IMR-90 (cell line): Measurements from ENCODE around the gene CCNJL. TPM values are rescaled to one million over a fixed set of nuclear protein-coding genes. Genes with fewer than 3 reads are reported as not detected.

ENCODE experiments used
- ATAC-seq: fragments of 200-7000 bp; cut with Tn5 transposase; 2 replicates; pipeline ENCODE4 v1.9.1; 2020; ENCODE audit warnings: low read depth, mild to moderate bottlenecking, moderate library complexity
- BruUV-seq: library from RNA; stranded (reverse); fragments of 400-500 nt; replicated peaks from 2 replicates; lab custom pipeline; 2021; lab: Mats Ljungman, UMichigan
- CTCF ChIA-PET: fragments of 300-600 bp; formaldehyde crosslinking; extraction: SDS; loops from one replicate; lab custom pipeline; 2021; ENCODE audit warnings: antibody characterized with exemption; lab: Yijun Ruan, JAX
- POLR2A ChIA-PET: fragments of 300-600 bp; sonication (Branson Sonifier 250); formaldehyde crosslinking; loops from one replicate; lab custom pipeline; 2022; ENCODE audit warnings: antibody characterized with exemption; ENCODE audit not compliant: unreplicated experiment; lab: Charles Lee
- DNase-seq: peaks from one replicate; pipeline ENCODE4 v3.0.0; 2013
- H2AFZ ChIP-seq: replicated peaks from 2 replicates; pipeline ENCODE3; 2013; ENCODE audit warnings: low read length, mild to moderate bottlenecking; ENCODE audit not compliant: poor library complexity
- H2AK5ac ChIP-seq: 2 replicates; pipeline ENCODE4 v1.6.1; 2013; ENCODE audit warnings: low read depth, low read length, inconsistent platforms
- H2AK9ac ChIP-seq: replicated peaks from 2 replicates; pipeline ENCODE3; 2013; ENCODE audit warnings: mild to moderate bottlenecking, low read depth, low read length, moderate library complexity; ENCODE audit not compliant: poor library complexity
- H2BK120ac ChIP-seq: 2 replicates; pipeline ENCODE4 v1.6.1; 2013; ENCODE audit warnings: low read depth, low read length, inconsistent platforms
- H2BK15ac ChIP-seq: 3 replicates; pipeline ENCODE4 v1.6.1; 2013; ENCODE audit warnings: low read depth, low read length, inconsistent platforms
- H2BK20ac ChIP-seq: 2 replicates; pipeline ENCODE4 v1.6.1; 2013; ENCODE audit warnings: low read depth, mild to moderate bottlenecking, inconsistent platforms, low read length, moderate library complexity
- H2BK5ac ChIP-seq: 2 replicates; pipeline ENCODE4 v1.6.1; 2013; ENCODE audit warnings: mild to moderate bottlenecking, low read depth, low read length, inconsistent platforms; ENCODE audit not compliant: poor library complexity, severe bottlenecking
- H3K14ac ChIP-seq: replicated peaks from 2 replicates; pipeline ENCODE4 v1.6.1; 2013; ENCODE audit warnings: low read depth, low read length, inconsistent platforms
- H3K18ac ChIP-seq: 2 replicates; pipeline ENCODE4 v1.6.1; 2013; ENCODE audit warnings: low read depth, low read length, control low read depth
- H3K23ac ChIP-seq: 2 replicates; pipeline ENCODE4 v1.6.1; 2013; ENCODE audit warnings: low read depth, low read length, inconsistent platforms
- H3K27ac ChIP-seq: 2 replicates; pipeline ENCODE4 v1.5.1; 2013; ENCODE audit warnings: mild to moderate bottlenecking, control low read depth, low read length; ENCODE audit not compliant: insufficient read depth
- H3K27me3 ChIP-seq: 2 replicates; pipeline ENCODE4 v1.6.1; 2013; ENCODE audit warnings: low read length; ENCODE audit not compliant: control insufficient read depth, insufficient read depth
- H3K36me3 ChIP-seq: 2 replicates; pipeline ENCODE4 v1.6.1; 2013; ENCODE audit warnings: low read length, mixed read lengths; ENCODE audit not compliant: control insufficient read depth, insufficient read depth
- H3K4ac ChIP-seq: 2 replicates; pipeline ENCODE4 v1.6.1; 2013; ENCODE audit warnings: low read depth, low read length, inconsistent platforms
- H3K4me1 ChIP-seq: 2 replicates; pipeline ENCODE4 v1.6.1; 2013; ENCODE audit warnings: low read length, mixed read lengths; ENCODE audit not compliant: control insufficient read depth, insufficient read depth
- H3K4me2 ChIP-seq: 2 replicates; pipeline ENCODE4 v1.6.1; 2013; ENCODE audit warnings: low read depth, mild to moderate bottlenecking, control low read depth, low read length, moderate library complexity
- H3K4me3 ChIP-seq: 2 replicates; pipeline ENCODE4 v1.5.1; 2013; ENCODE audit warnings: low read depth, mild to moderate bottlenecking, control low read depth, low read length, moderate library complexity; ENCODE audit not compliant: insufficient read depth
- H3K56ac ChIP-seq: 2 replicates; pipeline ENCODE4 v1.6.1; 2013; ENCODE audit warnings: low read length, inconsistent platforms; ENCODE audit not compliant: insufficient read depth; ENCODE audit errors: extremely low read depth
- H3K79me1 ChIP-seq, 2 experiments: 2 replicates each; pipeline ENCODE4 v1.6.1; 2013; ENCODE audit warnings: low read length in 2 of 2, inconsistent platforms in 1 of 2, low read depth in 1 of 2
- H3K9ac ChIP-seq: 2 replicates; pipeline ENCODE4 v1.6.1; 2013; ENCODE audit warnings: low read depth, low read length, control low read depth
- H3K9me1 ChIP-seq: 2 replicates; pipeline ENCODE4 v1.6.1; 2013; ENCODE audit warnings: low read length, inconsistent platforms; ENCODE audit not compliant: insufficient read depth
- H3K9me3 ChIP-seq: 2 replicates; pipeline ENCODE4 v1.6.1; 2013; ENCODE audit warnings: low read length; ENCODE audit not compliant: control insufficient read depth, insufficient read depth
- H4K20me1 ChIP-seq: 2 replicates; pipeline ENCODE4 v1.6.1; 2013; ENCODE audit warnings: low read length, inconsistent platforms; ENCODE audit not compliant: insufficient read depth
- H4K5ac ChIP-seq: 2 replicates; pipeline ENCODE4 v1.6.1; 2013; ENCODE audit warnings: mild to moderate bottlenecking, low read depth, low read length, control low read depth
- H4K8ac ChIP-seq, 2 experiments: 2 replicates each; pipeline ENCODE4 v1.6.1; 2013; ENCODE audit warnings: low read depth in 2 of 2, low read length in 2 of 2, control low read depth in 1 of 2, inconsistent platforms in 1 of 2
- H4K91ac ChIP-seq: 2 replicates; pipeline ENCODE4 v1.6.1; 2013; ENCODE audit warnings: low read depth, low read length, inconsistent platforms; ENCODE audit not compliant: insufficient read depth
- CHD1 ChIP-seq: IDR thresholded peaks from 2 replicates; pipeline ENCODE4 v1.6.1; 2012; ENCODE audit warnings: low read depth, low read length, improper control_type of control experiment
- ELK1 ChIP-seq: fragments of 150-350 bp; IDR thresholded peaks from 2 replicates; pipeline ENCODE4 v1.6.1; 2016; ENCODE audit warnings: low read depth, mild to moderate bottlenecking, low read length, moderate library complexity, borderline replicate concordance
- FOS ChIP-seq: fragments of 150-350 bp; IDR thresholded peaks from 2 replicates; pipeline ENCODE4 v1.6.1; 2016; ENCODE audit warnings: low read depth, low read length
- MAZ ChIP-seq: IDR thresholded peaks from 2 replicates; pipeline ENCODE4 v1.6.1; 2012; ENCODE audit warnings: low read depth, mild to moderate bottlenecking, low read length, improper control_type of control experiment, moderate library complexity, borderline replicate concordance
- NFE2L2 ChIP-seq: fragments of 150-350 bp; IDR thresholded peaks from 2 replicates; pipeline ENCODE4 v1.6.1; 2016; ENCODE audit warnings: low read depth, mild to moderate bottlenecking, low read length
- RAD21 ChIP-seq: IDR thresholded peaks from 2 replicates; pipeline ENCODE4 v1.6.1; 2012; ENCODE audit warnings: low read length, improper control_type of control experiment
- RCOR1 ChIP-seq: IDR thresholded peaks from 2 replicates; pipeline ENCODE4 v1.6.1; 2012; ENCODE audit warnings: mild to moderate bottlenecking, low read length, improper control_type of control experiment; ENCODE audit not compliant: insufficient replicate concordance
- SMC3 ChIP-seq: fragments of 150-350 bp; IDR thresholded peaks from 2 replicates; pipeline ENCODE4 v1.6.1; 2016; ENCODE audit warnings: low read depth, mild to moderate bottlenecking, antibody characterized with exemption, low read length, moderate library complexity
- USF2 ChIP-seq: fragments of 150-350 bp; IDR thresholded peaks from 2 replicates; pipeline ENCODE4 v1.6.1; 2017; ENCODE audit warnings: mild to moderate bottlenecking, antibody characterized with exemption, low read length, low read depth
- WGBS, 2 experiments: methylation state at CpG; one replicate each; pipeline versions ENCODE4 v1.1.5 to v1.1.7; 2013; ENCODE audit warnings: missing lambda C conversion rate in 2 of 2; ENCODE audit not compliant: insufficient read length in 1 of 2; ENCODE audit errors: extremely low coverage in 2 of 2; 5-methylcytosine and 5-hydroxymethylcytosine counted together
- dilution Hi-C: fragments of 300-500 bp; cut with HindIII; formaldehyde crosslinking; loops from one replicate; pipeline ENCODE4 v1.14.3; 2018; ENCODE audit warnings: low sequenced_read_pairs; ENCODE audit not compliant: unreplicated experiment
- in situ Hi-C: fragments of 300-500 bp; cut with MboI; formaldehyde crosslinking; loops from 3 replicates; pipeline ENCODE4 v1.14.3; 2019; ENCODE audit warnings: low sequenced_read_pairs, inconsistent platforms, mixed read lengths
- intact Hi-C: fragments of 100-400 bp; cut with micrococcal nuclease; formaldehyde crosslinking; loops from 2 replicates; pipeline ENCODE4 v1.10.0; 2022
- polyA plus RNA-seq, 3 experiments: library from polyadenylated mRNA; depleted of rRNA; stranded (reverse); fragments of >200 nt; gene quantifications; 2 replicates each; pipeline ENCODE4 v1.2.3, GENCODE V29; 2012; ENCODE audit warnings: low replicate concordance in 1 of 3
- total RNA-seq: library from RNA; depleted of rRNA; stranded (reverse); fragments of >200 nt; gene quantifications from 2 replicates; pipeline ENCODE4 v1.2.3, GENCODE V29; 2012

Gene CCNJL
- total and polyA plus RNA-seq, 2 of the 4 experiments (the other 2 are of a cell fraction): 2.0 to 3.8 TPM

GRCh38 chr5:160272264-160272663 lies 40.1 kb downstream of the CCNJL start:
- no peak overlapping the region for H4K8ac ChIP-seq
- H3K4me2 ChIP-seq: no peak overlapping the region
- ChIA-PET POLR2A (no interaction called here), CTCF (interaction anchor here (1.0 kb wide), 1 partner anchor 12 kb away, joined by 4 read pairs; no protein-coding TSS in a partner anchor)
- H2BK120ac ChIP-seq: no peak overlapping the region
- DNase-seq (no peak), ATAC-seq (no peak)
- peaks cover 0 to 11% of the 10 kb centered on the region in 2 experiments; a peak in 1 of 4 replicates for H3K79me1 ChIP-seq
- no peak overlapping the region for H2BK20ac ChIP-seq
- no peak overlapping the region for H2AK9ac ChIP-seq
- no peak overlapping the region for H3K56ac ChIP-seq
- no peaks in the 10 kb centered on the region for H3K27me3 ChIP-seq
- intact Hi-C loops (no loop called here), in situ Hi-C loops (no loop called here), dilution Hi-C loops (no loop called here)
- peaks cover 15% of the 10 kb centered on the region for H3K4me1 ChIP-seq
- H4K20me1 ChIP-seq: no peaks in the 10 kb centered on the region
- peaks cover 10% of the 10 kb centered on the region for H3K9me1 ChIP-seq
- BruUV-seq: no TSS peak
- WGBS, 2 experiments: no CpG with 5 or more reads among the region's 3 CpGs
- no peak overlapping the region for H4K91ac ChIP-seq
- no peak overlapping the region for H3K4me3 ChIP-seq
- H2BK5ac ChIP-seq: no peak overlapping the region
- no peak overlapping the region for H3K23ac ChIP-seq
- H3K14ac ChIP-seq: no peak overlapping the region
- H3K36me3 ChIP-seq: peaks cover 4% of the 10 kb centered on the region
- H2AFZ ChIP-seq: peak overlapping the region; percentile 34
- no peak overlapping the region for H3K4ac ChIP-seq
- H3K9ac ChIP-seq: no peak overlapping the region
- no peak overlapping the region for H2BK15ac ChIP-seq
- no peak overlapping the region for H3K18ac ChIP-seq
- H3K27ac ChIP-seq: no peak overlapping the region
- no peak overlapping the region for H2AK5ac ChIP-seq
- TF ChIP-seq RAD21 (no peak), RCOR1 (no peak), CHD1 (no peak), MAZ (no peak), NFE2L2 (no peak), SMC3 (no peak), FOS (no peak), ELK1 (no peak), USF2 (no peak)
- H3K9me3 ChIP-seq: no peaks in the 10 kb centered on the region
- no peak overlapping the region for H4K5ac ChIP-seq
